Stimulated activated CD4-positive, alpha-beta T cell treated with anti-CD3 and anti-CD28 coated beads, Interleukin-12 subunit alpha, Interleukin-12 subunit beta, amount 100 ng/mL, for 48 hours (primary cell): Measurements from ENCODE around the gene C4BPA.

ENCODE experiments used
- DNase-seq, 3 donors: peaks; one replicate each; pipeline ENCODE4 v3.0.0-alpha.2; 2020; ENCODE audit warnings: low read depth in 2 of 3, low spot score in 1 of 3

The C4BPA gene

GRCh38 chr1:207077012-207077411 is 27.0 kb upstream of the C4BPA start:
- DNase-seq, result no peak

- DNase-seq, result peak; percentile 28 to 83 (median 37)
Measured at GRCh38 chr1:207077470-207078377, 26.3 kb upstream of the C4BPA start.

GRCh38 chr1:207078578-207079132 is 25.4 kb upstream of the C4BPA start:
- DNase-seq, result no peak

GRCh38 chr1:207079706-207080241 is 24.3 kb upstream of the C4BPA start:
- no peak for DNase-seq

GRCh38 chr1:207081088-207081487 is 22.9 kb upstream of the C4BPA start:
- no peak for DNase-seq

GRCh38 chr1:207081806-207082205 is 22.2 kb upstream of the C4BPA start:
- DNase-seq, result no peak

- DNase-seq, result no peak
Measured at GRCh38 chr1:207084232-207084631, 19.8 kb upstream of the C4BPA start.

- peak; percentile 12 to 57 (median 27) for DNase-seq
Measured at GRCh38 chr1:207084701-207085180, 19.3 kb upstream of the C4BPA start.

- DNase-seq, result no peak
Measured at GRCh38 chr1:207085887-207086286, 18.1 kb upstream of the C4BPA start.

GRCh38 chr1:207088161-207088560 is 15.9 kb upstream of the C4BPA start:
- no peak for DNase-seq

- DNase-seq, result no peak
Measured at GRCh38 chr1:207088701-207089626, 15.1 kb upstream of the C4BPA start, which contains the start of gene C4BPB. Gene C4BPB, plus strand, starts transcription at chr1:207088860. Its CDS starts 672 bp downstream, at chr1:207089532.

GRCh38 chr1:207089627-207090355 is 14.2 kb upstream of the C4BPA start:
- DNase-seq, result no peak

- DNase-seq, result no peak
Measured at GRCh38 chr1:207091200-207091908, 12.7 kb upstream of the C4BPA start.

GRCh38 chr1:207093944-207094343 is 10.1 kb upstream of the C4BPA start:
- DNase-seq, result no peak

- DNase-seq, result peak; percentile 19 to 27 (median 22)
Measured at GRCh38 chr1:207097871-207098324, 6.1 kb upstream of the C4BPA start.

GRCh38 chr1:207101720-207102119 is 2.3 kb upstream of the C4BPA start:
- DNase-seq, result no peak

GRCh38 chr1:207102146-207102545 is 1.9 kb upstream of the C4BPA start:
- no peak for DNase-seq

- no peak for DNase-seq
Measured at GRCh38 chr1:207102659-207103058, 1.4 kb upstream of the C4BPA start.

- no peak for DNase-seq
Measured at GRCh38 chr1:207109004-207109403, 5.0 kb downstream of the C4BPA start.
